ENCODE results near the gene CREBBP. TPM values are rescaled to one million over a fixed set of nuclear protein-coding genes. Genes with fewer than 3 reads are reported as not detected.
A peak's percentile ranks its signal among the peaks of the same experiment; 100 is the strongest.

The CREBBP gene
- total and polyA plus RNA-seq, 9 donors, result 35.6 to 94.5 (median 78.3) TPM

DNA sequence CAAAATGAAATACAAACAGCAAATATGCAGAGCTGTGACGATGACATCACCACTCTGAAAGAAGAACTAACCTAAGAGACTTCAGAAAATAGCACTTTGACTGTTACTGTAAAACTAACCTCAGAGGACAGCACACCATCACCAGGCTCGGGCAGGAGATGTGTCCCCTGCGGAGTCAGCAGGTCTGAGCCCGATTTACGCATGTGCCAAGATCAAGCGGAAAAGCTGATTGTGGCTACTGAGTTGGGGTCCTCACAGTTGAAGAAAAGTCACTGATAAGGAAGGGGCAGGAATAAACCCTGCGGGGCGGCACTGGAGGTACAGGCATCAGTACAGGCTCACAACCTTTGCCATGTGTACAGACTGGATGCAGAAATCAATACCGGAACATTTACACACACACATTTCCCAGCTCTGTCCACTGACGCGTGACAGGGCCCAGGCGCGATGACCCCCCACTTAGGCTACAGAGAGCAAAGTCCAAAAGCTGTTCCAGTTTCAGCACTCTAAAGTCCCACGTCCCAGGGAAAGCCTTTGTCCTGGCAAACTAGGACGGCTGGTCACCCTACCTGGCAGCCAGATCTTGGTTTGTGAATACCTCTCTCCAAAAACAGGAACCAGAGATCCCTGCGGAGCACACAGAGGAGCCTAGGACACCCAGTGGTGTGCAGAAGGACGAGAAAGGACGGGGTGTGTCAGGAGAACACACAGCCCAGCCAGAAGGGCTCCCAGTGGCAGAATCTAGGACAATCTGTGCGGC is 184.7 kb downstream of the CREBBP start:
- Histone ChIP-seq H3K9me3 (no peaks in the 10 kb centered on the region), H3K27ac (no peak overlapping the region), H3K27me3 (no peaks in the 10 kb centered on the region), H3K4me1 (ENCODE audit: insufficient read depth) (peaks cover 6% of the 10 kb centered on the region), H3K4me3 (no peak overlapping the region), H3K36me3 (no peaks in the 10 kb centered on the region)
- WGBS, 3 donors, result 87 to 92% (median 90%) methylated on average over 19 of the region's 19 CpGs
- TF ChIP-seq, protein P1, sequence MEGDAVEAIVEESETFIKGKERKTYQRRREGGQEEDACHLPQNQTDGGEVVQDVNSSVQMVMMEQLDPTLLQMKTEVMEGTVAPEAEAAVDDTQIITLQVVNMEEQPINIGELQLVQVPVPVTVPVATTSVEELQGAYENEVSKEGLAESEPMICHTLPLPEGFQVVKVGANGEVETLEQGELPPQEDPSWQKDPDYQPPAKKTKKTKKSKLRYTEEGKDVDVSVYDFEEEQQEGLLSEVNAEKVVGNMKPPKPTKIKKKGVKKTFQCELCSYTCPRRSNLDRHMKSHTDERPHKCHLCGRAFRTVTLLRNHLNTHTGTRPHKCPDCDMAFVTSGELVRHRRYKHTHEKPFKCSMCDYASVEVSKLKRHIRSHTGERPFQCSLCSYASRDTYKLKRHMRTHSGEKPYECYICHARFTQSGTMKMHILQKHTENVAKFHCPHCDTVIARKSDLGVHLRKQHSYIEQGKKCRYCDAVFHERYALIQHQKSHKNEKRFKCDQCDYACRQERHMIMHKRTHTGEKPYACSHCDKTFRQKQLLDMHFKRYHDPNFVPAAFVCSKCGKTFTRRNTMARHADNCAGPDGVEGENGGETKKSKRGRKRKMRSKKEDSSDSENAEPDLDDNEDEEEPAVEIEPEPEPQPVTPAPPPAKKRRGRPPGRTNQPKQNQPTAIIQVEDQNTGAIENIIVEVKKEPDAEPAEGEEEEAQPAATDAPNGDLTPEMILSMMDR (IDR thresholded peaks at IDR 0.05), result no peak
- no peak for TF ChIP-seq EP300 (IDR thresholded peaks at IDR 0.05)
- TF ChIP-seq POLR2A (IDR thresholded peaks at IDR 0.05), result no peak
- DNase-seq, result no peak
- intact Hi-C loops (cut with DNase I), result loop anchor here in 1 of 4 donors (10.0 kb wide), 1 partner anchor 189 kb away; the partner anchor contains the start of gene CREBBP

DNA sequence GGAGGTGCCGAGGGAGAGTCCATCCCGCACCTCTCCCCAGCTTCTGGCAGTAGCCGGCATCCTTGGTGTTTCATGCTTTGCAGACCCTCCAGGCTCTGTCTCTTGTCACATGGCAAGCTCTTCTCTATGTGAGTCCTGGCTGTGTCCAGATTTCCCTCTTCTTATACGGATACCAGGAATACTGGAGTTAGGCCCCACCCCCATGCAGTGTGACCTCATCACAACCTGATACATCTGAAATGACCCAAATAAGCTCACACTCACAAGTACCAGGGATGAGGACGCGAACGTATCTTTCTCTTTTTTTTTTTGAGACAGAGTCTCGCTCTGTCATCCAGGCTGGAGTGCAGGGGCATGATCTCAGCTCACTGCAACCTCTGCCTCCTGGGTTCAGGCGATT is 186.5 kb downstream of the CREBBP start:
- Histone ChIP-seq H3K9me3 (no peaks in the 10 kb centered on the region), H3K4me1 (ENCODE audit: insufficient read depth) (peaks cover 11% of the 10 kb centered on the region), H3K27me3 (no peaks in the 10 kb centered on the region), H3K36me3 (no peaks in the 10 kb centered on the region), H3K4me3 (no peak overlapping the region), H3K27ac (no peak overlapping the region)
- intact Hi-C loops (cut with DNase I), result loop anchor here in 3 of 4 donors (5.0 to 10.0 kb wide), 2 partner anchors 183 to 191 kb away; partner anchors contain the start of gene CREBBP (in 1 of the 3)
- TF ChIP-seq POLR2A (IDR thresholded peaks at IDR 0.05), result no peak
- DNase-seq, result no peak
- 87 to 90% (median 89%) methylated on average over 9 of the region's 9 CpGs for WGBS, 3 donors

DNA sequence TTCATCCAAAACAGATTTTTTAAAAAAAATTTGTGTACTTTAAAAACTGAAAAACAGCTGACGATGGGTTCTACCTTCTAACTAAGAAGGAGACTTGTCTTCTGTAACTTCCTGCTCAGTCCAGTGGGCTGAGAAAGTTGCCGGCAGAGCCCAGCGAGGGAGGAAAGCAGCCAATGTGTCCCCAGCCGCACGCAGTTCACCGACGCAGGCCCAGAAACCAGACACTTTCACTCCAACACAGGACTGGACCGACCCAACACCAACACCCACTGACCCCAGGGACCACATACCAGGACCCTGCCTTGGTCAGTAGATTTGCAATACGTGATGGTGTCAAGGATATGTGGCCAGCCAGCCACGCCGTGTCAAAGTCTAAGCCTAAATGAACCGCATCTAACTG is 188.8 kb downstream of the CREBBP start:
- Histone ChIP-seq H3K36me3 (no peaks in the 10 kb centered on the region), H3K27ac (no peak overlapping the region), H3K4me3 (no peak overlapping the region), H3K27me3 (no peaks in the 10 kb centered on the region), H3K9me3 (no peaks in the 10 kb centered on the region), H3K4me1 (ENCODE audit: insufficient read depth) (peaks cover 10% of the 10 kb centered on the region)
- intact Hi-C loops (cut with DNase I), result loop anchor here (2.0 to 10.0 kb wide), 3 partner anchors 55 to 193 kb away; partner anchors contain the start of gene CREBBP (in 1 of the 4)
- WGBS, 3 donors, result 79 to 85% (median 81%) methylated on average over 12 of the region's 12 CpGs
- TF ChIP-seq, protein P1 (IDR thresholded peaks at IDR 0.05), result no peak
- no peak for TF ChIP-seq POLR2A (IDR thresholded peaks at IDR 0.05)
- no peak for TF ChIP-seq EP300 (IDR thresholded peaks at IDR 0.05)
- DNase-seq, result no peak

DNA sequence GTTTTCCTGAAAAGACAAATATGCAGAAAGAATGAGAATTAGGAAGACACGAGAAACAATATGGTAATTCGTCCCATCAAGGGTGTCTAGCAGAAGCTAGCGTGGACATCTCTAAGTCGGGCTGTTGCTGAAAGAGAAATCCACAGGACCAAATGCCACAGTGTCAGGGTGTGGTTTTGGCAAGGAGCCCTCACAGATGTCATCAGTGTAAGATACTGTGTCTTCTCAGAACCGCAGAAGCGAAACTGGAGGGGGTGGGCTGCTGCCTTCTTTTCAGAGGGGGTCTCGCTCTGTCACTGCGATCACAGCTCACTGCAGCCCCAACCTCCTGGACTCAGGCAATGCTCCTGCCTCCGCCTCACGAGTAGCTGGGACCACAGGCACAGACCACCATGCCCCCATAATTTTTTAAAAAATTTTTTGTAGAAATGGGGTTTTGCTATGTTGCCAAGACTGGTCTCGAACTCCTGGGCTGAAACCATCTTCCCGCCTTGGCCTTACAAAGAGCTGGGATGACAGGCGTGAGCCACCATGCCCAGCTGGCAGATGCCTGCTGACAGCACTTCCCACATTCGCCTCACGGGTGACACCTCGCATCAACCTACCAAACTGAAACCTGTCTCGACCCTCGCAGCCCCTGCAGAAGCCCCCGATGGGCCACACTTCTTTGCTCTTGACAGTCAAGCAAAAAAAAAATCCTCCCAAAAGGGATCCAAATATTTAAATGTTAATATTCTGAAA is 189.4 kb downstream of the CREBBP start:
- no peak overlapping the region for H3K27ac ChIP-seq
- no peaks in the 10 kb centered on the region for H3K9me3 ChIP-seq
- H3K36me3 ChIP-seq, result no peaks in the 10 kb centered on the region
- no peaks in the 10 kb centered on the region for H3K27me3 ChIP-seq
- peak; percentile 3 for TF ChIP-seq POLR2A (IDR thresholded peaks at IDR 0.05)
- TF ChIP-seq EP300 (IDR thresholded peaks at IDR 0.05), result no peak
- peak overlapping the region; percentile 16 for H3K4me3 ChIP-seq
- peak in 1 of 5 donors; percentile 24 for DNase-seq
- 80 to 81% (median 81%) methylated on average over 19 of the region's 19 CpGs for whole genome bisulfite sequencing, 3 donors
- peaks cover 5% of the 10 kb centered on the region for H3K4me1 ChIP-seq (ENCODE audit: insufficient read depth)
- intact Hi-C loops (cut with DNase I), result loop anchor here (2.0 to 10.0 kb wide), 3 partner anchors 56 to 194 kb away; partner anchors contain the start of gene CREBBP (in 1 of the 4)

DNA sequence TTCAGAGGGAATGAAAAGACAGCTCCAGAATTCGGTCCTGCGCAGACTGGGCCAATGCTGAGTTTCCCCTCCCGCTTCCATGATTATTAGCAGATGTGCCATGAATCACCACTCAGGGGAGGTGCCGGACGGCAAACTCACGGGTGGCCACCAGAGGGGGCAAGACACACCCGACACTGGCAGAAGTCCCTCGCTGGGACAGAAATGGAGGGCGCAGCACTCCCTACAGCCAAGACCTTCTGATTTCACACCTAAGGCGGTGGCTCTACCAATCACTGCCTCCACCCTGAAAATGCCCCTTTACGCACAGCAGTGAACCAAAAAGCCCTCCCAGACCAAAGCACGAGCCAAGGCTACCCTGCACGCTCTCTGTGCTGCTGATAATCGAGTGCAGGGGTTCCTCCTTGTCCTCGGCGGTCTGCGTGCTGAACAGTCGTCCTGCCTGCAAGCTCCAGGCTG is 190.0 kb downstream of the CREBBP start:
- no peaks in the 10 kb centered on the region for H3K27me3 ChIP-seq
- H3K36me3 ChIP-seq, result no peaks in the 10 kb centered on the region
- intact Hi-C loops (cut with DNase I), result loop anchor here (2.0 to 10.0 kb wide), 3 partner anchors 56 to 194 kb away; partner anchors contain the start of gene CREBBP (in 1 of the 4)
- H3K4me1 ChIP-seq (ENCODE audit: insufficient read depth), result peaks cover 5% of the 10 kb centered on the region
- no peaks in the 10 kb centered on the region for H3K9me3 ChIP-seq
- WGBS, 3 donors, result 6 to 11% (median 6%) methylated on average over 18 of the region's 18 CpGs
- H3K27ac ChIP-seq, result no peak overlapping the region
- H3K4me3 ChIP-seq, result peak overlapping the region; percentile 16
- TF ChIP-seq POLR2A (IDR thresholded peaks at IDR 0.05) (no peak), EP300 (IDR thresholded peaks at IDR 0.05) (no peak)
- TF ChIP-seq, protein P1 (IDR thresholded peaks at IDR 0.05), result peak; percentile 90 to 94 (median 93)
- peak; percentile 91 to 95 (median 94) for DNase-seq
